Duodenal mucosa (tissue), 2 donors: ENCODE data around the gene SLC6A16.
"Not testable (repeated sequence)": the region's sequence is repeated elsewhere in the genome, so short reads cannot be mapped to it uniquely, and the experiment has no call there.

Experiments
- H3K27ac ChIP-seq: one replicate; pipeline ENCODE4 v1.7.0; 2013; ENCODE audit warnings: low read depth, low read length
- H3K27me3 ChIP-seq, 2 donors: one replicate each; pipeline ENCODE4 v1.7.0; 2013; ENCODE audit warnings: low read length in 2 of 2, control low read depth in 1 of 2; ENCODE audit not compliant: insufficient read depth in 2 of 2, control insufficient read depth in 1 of 2
- H3K36me3 ChIP-seq, 2 donors: one replicate each; pipeline ENCODE4 v1.7.0; 2013; ENCODE audit warnings: low read length in 2 of 2, control low read depth in 1 of 2; ENCODE audit not compliant: insufficient read depth in 2 of 2, control insufficient read depth in 1 of 2
- H3K4me1 ChIP-seq, 2 donors: one replicate each; pipeline ENCODE4 v1.7.0; 2013; ENCODE audit warnings: low read length in 2 of 2, control low read depth in 1 of 2; ENCODE audit not compliant: insufficient read depth in 2 of 2, control insufficient read depth in 1 of 2
- H3K4me3 ChIP-seq, 2 donors: one replicate each; pipeline ENCODE4 v1.7.0; 2013; ENCODE audit warnings: low read length in 2 of 2, low read depth in 1 of 2
- H3K9ac ChIP-seq, 2 donors: one replicate each; pipeline ENCODE4 v1.7.0; 2013; ENCODE audit warnings: low read length in 2 of 2, low read depth in 1 of 2
- H3K9me3 ChIP-seq, 2 donors: one replicate each; pipeline ENCODE4 v1.7.0; 2013; ENCODE audit warnings: low read length in 2 of 2, control low read depth in 1 of 2; ENCODE audit not compliant: control insufficient read depth in 1 of 2

SLC6A16 gene

GRCh38 chr19:49324801-49325576, at the start of gene SLC6A16:
SLC6A16 (minus strand) TSS chr19:49325191; CDS start chr19:49311347, 13,844 bp downstream.
- H3K36me3 ChIP-seq, result no peaks in the 10 kb centered on the region
- no peak within 1 kb of the TSS for H3K4me3 ChIP-seq
- H3K27me3 ChIP-seq, result no peaks in the 10 kb centered on the region
- H3K27ac ChIP-seq, result no peak within 1 kb of the TSS
- H3K9me3 ChIP-seq, result peaks cover 5 to 6% of the 10 kb centered on the region in 2 donors
- no peak within 1 kb of the TSS for H3K9ac ChIP-seq
- no peaks in the 10 kb centered on the region for H3K4me1 ChIP-seq

DNA sequence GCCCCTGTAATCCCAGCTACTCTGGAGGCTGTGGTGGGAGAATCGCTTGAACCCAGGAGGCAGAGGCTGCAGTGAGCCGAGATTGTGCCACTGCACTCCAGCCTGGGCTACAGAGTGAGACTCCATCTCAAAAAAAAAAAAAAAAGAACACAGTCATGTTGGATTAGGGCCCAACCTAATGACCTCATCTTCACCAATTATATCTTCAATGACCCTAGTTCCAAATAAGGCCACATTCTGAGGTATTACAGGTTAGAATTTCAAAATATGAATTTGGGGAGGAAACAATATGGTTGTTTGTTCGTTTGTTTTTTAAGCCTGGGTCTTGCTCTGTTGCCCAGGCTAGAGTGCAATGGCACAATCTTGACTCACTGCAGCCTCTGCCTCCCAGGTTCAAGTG, 48.2 kb upstream of the SLC6A16 start:
- H3K9ac ChIP-seq, H3K27me3 ChIP-seq, H3K4me1 ChIP-seq, H3K27ac ChIP-seq, H3K4me3 ChIP-seq, H3K36me3 ChIP-seq: not testable (repeated sequence)
- H3K9me3 ChIP-seq, result peaks cover 13 to 15% of the 10 kb centered on the region in 2 donors

DNA sequence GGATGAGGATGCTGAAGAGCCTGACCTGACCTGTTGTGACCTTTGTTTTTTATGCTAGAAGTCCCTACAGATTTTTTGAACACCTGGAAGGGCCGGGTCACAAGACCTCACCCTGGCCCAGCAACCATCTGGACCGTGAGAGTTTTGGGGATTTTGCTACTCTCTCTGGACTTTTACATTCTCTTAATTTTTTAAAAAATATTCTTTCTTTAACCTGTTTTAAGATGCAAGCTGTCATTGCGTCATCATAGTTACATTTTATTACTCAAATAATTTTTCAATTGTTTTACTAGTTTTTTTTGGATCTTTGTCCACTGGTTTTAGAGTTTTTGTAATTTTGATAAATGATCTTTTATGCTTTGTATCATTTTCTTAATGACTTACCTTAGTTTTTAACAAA, 46.2 kb upstream of the SLC6A16 start:
- Histone ChIP-seq H3K9ac (no peak overlapping the region), H3K4me3 (no peak overlapping the region), H3K9me3 (peaks cover 13 to 15% of the 10 kb centered on the region in 2 donors), H3K36me3 (no peaks in the 10 kb centered on the region), H3K27ac (no peak overlapping the region), H3K27me3 (no peaks in the 10 kb centered on the region), H3K4me1 (no peaks in the 10 kb centered on the region)

DNA sequence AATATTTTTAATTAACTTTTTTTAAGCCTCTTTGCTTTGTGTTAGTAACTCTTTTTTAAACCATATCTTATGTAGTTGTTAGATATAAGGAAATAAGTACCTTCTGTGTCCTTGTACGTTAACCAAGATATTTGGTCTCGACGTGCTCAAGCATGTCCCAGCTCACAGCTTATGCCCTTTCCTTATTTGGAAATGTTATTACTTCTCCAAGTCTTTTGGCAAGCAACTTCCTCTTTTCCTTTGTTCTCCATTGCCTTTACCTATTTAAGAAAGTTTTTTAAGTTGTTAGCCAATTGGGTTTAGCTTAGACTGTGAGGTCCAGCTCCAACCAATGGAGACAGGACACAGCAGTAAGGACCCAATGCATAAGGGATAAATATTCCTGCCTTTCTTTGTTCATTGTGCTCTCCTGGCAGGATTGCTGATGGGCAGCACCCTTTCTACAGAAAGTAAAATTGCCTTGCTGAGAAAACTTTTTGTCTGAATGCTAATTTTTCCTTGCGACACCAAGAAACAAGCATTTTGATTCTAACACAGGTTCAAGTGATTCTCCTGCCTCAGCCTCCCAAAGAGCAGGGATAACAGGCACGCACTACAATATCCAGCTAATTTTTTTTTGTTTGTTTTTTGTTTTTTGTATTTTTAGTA, 43.8 kb upstream of the SLC6A16 start:
- Histone ChIP-seq H3K9ac (no peak overlapping the region), H3K36me3 (no peaks in the 10 kb centered on the region), H3K27ac (no peak overlapping the region), H3K4me1 (peaks cover 0 to 2% of the 10 kb centered on the region in 2 donors), H3K4me3 (no peak overlapping the region), H3K9me3 (peaks cover 13 to 15% of the 10 kb centered on the region in 2 donors), H3K27me3 (peaks cover 0 to 2% of the 10 kb centered on the region in 2 donors)

GRCh38 chr19:49366110-49366509, 41.1 kb upstream of the SLC6A16 start:
- Histone ChIP-seq H3K4me3 (no peak overlapping the region), H3K4me1 (peaks cover 12 to 17% of the 10 kb centered on the region in 2 donors), H3K27ac (no peak overlapping the region), H3K27me3 (peaks cover 0 to 11% of the 10 kb centered on the region in 2 donors), H3K9ac (no peak overlapping the region), H3K9me3 (peaks cover 13 to 15% of the 10 kb centered on the region in 2 donors), H3K36me3 (no peaks in the 10 kb centered on the region)

DNA sequence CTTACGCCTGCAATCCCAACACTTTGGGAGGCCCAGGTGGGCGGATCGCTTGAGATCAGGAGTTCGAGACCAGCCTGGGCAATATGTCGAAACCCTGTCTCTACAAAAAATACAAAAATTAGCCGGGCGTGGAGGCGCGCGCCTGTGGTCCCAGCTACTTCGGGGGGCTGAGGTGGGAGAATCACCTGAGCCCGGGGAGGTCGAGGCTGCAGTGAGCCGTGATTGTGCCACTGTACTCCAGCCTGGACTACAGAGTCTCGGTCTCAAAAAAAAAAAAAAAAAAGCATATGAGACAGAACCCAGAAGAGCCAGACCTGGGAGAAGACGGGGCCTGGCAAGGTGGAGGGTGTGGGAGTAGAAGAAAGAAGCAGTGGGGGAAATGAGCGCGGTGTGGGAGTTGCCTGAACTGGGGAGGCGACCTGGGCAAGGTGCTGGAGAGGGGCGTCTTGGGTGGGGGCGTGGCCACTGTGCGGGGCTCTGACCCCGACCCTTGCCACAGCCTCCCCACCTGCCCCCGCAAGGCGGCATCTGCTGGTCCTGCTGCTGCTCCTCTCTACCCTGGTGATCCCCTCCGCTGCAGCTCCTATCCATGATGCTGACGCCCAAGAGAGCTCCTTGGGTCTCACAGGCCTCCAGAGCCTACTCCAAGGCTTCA, 39.2 kb upstream of the SLC6A16 start:
- Histone ChIP-seq H3K4me1 (peaks cover 12 to 17% of the 10 kb centered on the region in 2 donors), H3K27ac (no peak overlapping the region), H3K36me3 (no peaks in the 10 kb centered on the region), H3K4me3 (peak overlapping the region in 1 of 2 donors; percentile 72), H3K27me3 (peaks cover 0 to 11% of the 10 kb centered on the region in 2 donors), H3K9me3 (peaks cover 6% of the 10 kb centered on the region in 2 donors), H3K9ac (no peak overlapping the region)

GRCh38 chr19:49363268-49364082, 38.5 kb upstream of the SLC6A16 start, which contains the start of gene DKKL1:
DKKL1 (plus strand) TSS chr19:49363877; CDS start chr19:49363999, 122 bp downstream.
- peak within 1 kb of the TSS in 1 of 2 donors; percentile 54 for H3K9ac ChIP-seq
- H3K4me3 ChIP-seq, result peak within 1 kb of the TSS; percentile 72 to 73
- H3K36me3 ChIP-seq, result no peaks in the 10 kb centered on the region
- peaks cover 0 to 11% of the 10 kb centered on the region in 2 donors for H3K27me3 ChIP-seq
- H3K4me1 ChIP-seq, result peaks cover 12 to 17% of the 10 kb centered on the region in 2 donors
- peak within 1 kb of the TSS; percentile 39 for H3K27ac ChIP-seq
- H3K9me3 ChIP-seq, result no peaks in the 10 kb centered on the region

DNA sequence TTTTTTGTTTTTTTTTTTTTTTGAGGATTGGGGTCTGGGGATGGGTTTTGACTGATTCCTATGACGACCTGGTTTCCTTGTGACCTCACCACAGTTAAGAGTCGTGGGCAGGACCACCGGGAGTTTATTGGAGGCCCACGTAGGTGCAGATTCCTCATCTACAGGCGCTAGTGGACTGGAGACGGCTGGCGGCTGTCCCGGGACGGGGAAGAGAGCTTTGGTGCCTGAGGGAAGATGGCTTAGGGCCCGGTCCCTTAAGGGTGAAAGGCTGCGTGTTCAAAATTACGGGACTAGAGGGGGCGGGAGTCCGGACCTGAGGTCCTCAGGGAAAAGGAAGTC, 37.9 kb upstream of the SLC6A16 start:
- Histone ChIP-seq H3K27ac (peak overlapping the region; percentile 39), H3K27me3 (peaks cover 0 to 11% of the 10 kb centered on the region in 2 donors), H3K4me3 (peak overlapping the region; percentile 72 to 73), H3K36me3 (no peaks in the 10 kb centered on the region), H3K4me1 (peaks cover 12 to 17% of the 10 kb centered on the region in 2 donors), H3K9ac (peak overlapping the region in 1 of 2 donors; percentile 54), H3K9me3 (no peaks in the 10 kb centered on the region)

GRCh38 chr19:49362048-49362928, 37.3 kb upstream of the SLC6A16 start, which contains the start of gene TEAD2:
TEAD2 (minus strand) TSS chr19:49362416; CDS start chr19:49360075, 2,341 bp downstream.
- no peaks in the 10 kb centered on the region for H3K9me3 ChIP-seq
- peak within 1 kb of the TSS; percentile 83 for H3K27ac ChIP-seq
- H3K9ac ChIP-seq, result peak within 1 kb of the TSS; percentile 63 to 73
- no peaks in the 10 kb centered on the region for H3K36me3 ChIP-seq
- H3K4me1 ChIP-seq, result peaks cover 12 to 21% of the 10 kb centered on the region in 2 donors
- H3K27me3 ChIP-seq, result peaks cover 0 to 11% of the 10 kb centered on the region in 2 donors
- H3K4me3 ChIP-seq, result peak within 1 kb of the TSS; percentile 72 to 73
